ENCODE measurements around the gene ARPC5.

ARPC5 gene

GRCh38 chr1:183636783-183637182 is 1.2 kb upstream of the ARPC5 start:
- Histone ChIP-seq H3K27ac (ENCODE audit: low read depth, low read length) (no peak overlapping the region), H3K9me3 (ENCODE audit: control insufficient read depth, insufficient read depth, low read length) (no peaks in the 10 kb centered on the region), H3K79me2 (ENCODE audit: control insufficient read depth, low read length) (peaks cover 38% of the 10 kb centered on the region), H4K20me1 (ENCODE audit: control insufficient read depth, insufficient read depth, low read depth, low read length) (peaks cover 10% of the 10 kb centered on the region), H3K4me2 (ENCODE audit: low read length) (peak overlapping the region; percentile 80), H3K9me2 (replicated peaks; ENCODE audit: control insufficient read depth, low read length) (no peaks in the 10 kb centered on the region), H3K36me3 (ENCODE audit: control insufficient read depth, low read length) (peaks cover 21% of the 10 kb centered on the region), H3K27me3 (ENCODE audit: control insufficient read depth, low read length) (peaks cover 27% of the 10 kb centered on the region), H3K4me1 (ENCODE audit: control insufficient read depth, low read length) (peaks cover 35% of the 10 kb centered on the region), H3K4me3 (ENCODE audit: low read length) (peak overlapping the region; percentile 92), H3F3A (ENCODE audit: control insufficient read depth, insufficient read depth) (peaks cover 11% of the 10 kb centered on the region)
- TF ChIP-seq CTCF (IDR thresholded peaks at IDR 0.05; ENCODE audit: low read depth, low read length, poor library complexity, severe bottlenecking) (no peak), EZH2phosphoT487 (IDR thresholded peaks at IDR 0.05; ENCODE audit: borderline replicate concordance, low read length) (no peak)

GRCh38 chr1:183636334-183636682 is 725 bp upstream of the ARPC5 start:
- TF ChIP-seq EZH2phosphoT487 (IDR thresholded peaks at IDR 0.05; ENCODE audit: borderline replicate concordance, low read length) (no peak), CTCF (IDR thresholded peaks at IDR 0.05; ENCODE audit: low read depth, low read length, poor library complexity, severe bottlenecking) (no peak)
- peaks cover 24% of the 10 kb centered on the region for H3K27me3 ChIP-seq (ENCODE audit: control insufficient read depth, low read length)
- peaks cover 11% of the 10 kb centered on the region for H3F3A ChIP-seq (ENCODE audit: control insufficient read depth, insufficient read depth)
- no peak overlapping the region for H3K27ac ChIP-seq (ENCODE audit: low read depth, low read length)
- H3K4me2 ChIP-seq (ENCODE audit: low read length): peak overlapping the region; percentile 80
- H3K9me2 ChIP-seq (replicated peaks; ENCODE audit: control insufficient read depth, low read length): no peaks in the 10 kb centered on the region
- no peaks in the 10 kb centered on the region for H3K9me3 ChIP-seq (ENCODE audit: control insufficient read depth, insufficient read depth, low read length)
- H3K79me2 ChIP-seq (ENCODE audit: control insufficient read depth, low read length): peaks cover 41% of the 10 kb centered on the region
- peaks cover 10% of the 10 kb centered on the region for H4K20me1 ChIP-seq (ENCODE audit: control insufficient read depth, insufficient read depth, low read depth, low read length)
- peaks cover 35% of the 10 kb centered on the region for H3K4me1 ChIP-seq (ENCODE audit: control insufficient read depth, low read length)
- peaks cover 24% of the 10 kb centered on the region for H3K36me3 ChIP-seq (ENCODE audit: control insufficient read depth, low read length)
- peak overlapping the region; percentile 92 for H3K4me3 ChIP-seq (ENCODE audit: low read length)

GRCh38 chr1:183635099-183635605 is 431 bp downstream of the ARPC5 start:
- TF ChIP-seq EZH2phosphoT487 (IDR thresholded peaks at IDR 0.05; ENCODE audit: borderline replicate concordance, low read length) (no peak), CTCF (IDR thresholded peaks at IDR 0.05; ENCODE audit: low read depth, low read length, poor library complexity, severe bottlenecking) (no peak)
- H3F3A ChIP-seq (ENCODE audit: control insufficient read depth, insufficient read depth): peaks cover 15% of the 10 kb centered on the region
- H3K9me3 ChIP-seq (ENCODE audit: control insufficient read depth, insufficient read depth, low read length): no peaks in the 10 kb centered on the region
- peaks cover 19% of the 10 kb centered on the region for H3K27me3 ChIP-seq (ENCODE audit: control insufficient read depth, low read length)
- peak overlapping the region; percentile 92 for H3K4me3 ChIP-seq (ENCODE audit: low read length)
- peaks cover 52% of the 10 kb centered on the region for H3K79me2 ChIP-seq (ENCODE audit: control insufficient read depth, low read length)
- no peaks in the 10 kb centered on the region for H3K9me2 ChIP-seq (replicated peaks; ENCODE audit: control insufficient read depth, low read length)
- H3K27ac ChIP-seq (ENCODE audit: low read depth, low read length): peak overlapping the region; percentile 74
- H3K4me2 ChIP-seq (ENCODE audit: low read length): peak overlapping the region; percentile 68
- H3K36me3 ChIP-seq (ENCODE audit: control insufficient read depth, low read length): peaks cover 36% of the 10 kb centered on the region
- peaks cover 35% of the 10 kb centered on the region for H3K4me1 ChIP-seq (ENCODE audit: control insufficient read depth, low read length)
- H4K20me1 ChIP-seq (ENCODE audit: control insufficient read depth, insufficient read depth, low read depth, low read length): peaks cover 15% of the 10 kb centered on the region

Data from DOHH2 (cell line).